ENCODE results near the gene PURA. TPM values are rescaled to one million over a fixed set of nuclear protein-coding genes. Genes with fewer than 3 reads are reported as not detected.

Gene PURA
- total and polyA plus RNA-seq, 12 donors = 3.2 to 27.7 (median 24.2) TPM

DNA sequence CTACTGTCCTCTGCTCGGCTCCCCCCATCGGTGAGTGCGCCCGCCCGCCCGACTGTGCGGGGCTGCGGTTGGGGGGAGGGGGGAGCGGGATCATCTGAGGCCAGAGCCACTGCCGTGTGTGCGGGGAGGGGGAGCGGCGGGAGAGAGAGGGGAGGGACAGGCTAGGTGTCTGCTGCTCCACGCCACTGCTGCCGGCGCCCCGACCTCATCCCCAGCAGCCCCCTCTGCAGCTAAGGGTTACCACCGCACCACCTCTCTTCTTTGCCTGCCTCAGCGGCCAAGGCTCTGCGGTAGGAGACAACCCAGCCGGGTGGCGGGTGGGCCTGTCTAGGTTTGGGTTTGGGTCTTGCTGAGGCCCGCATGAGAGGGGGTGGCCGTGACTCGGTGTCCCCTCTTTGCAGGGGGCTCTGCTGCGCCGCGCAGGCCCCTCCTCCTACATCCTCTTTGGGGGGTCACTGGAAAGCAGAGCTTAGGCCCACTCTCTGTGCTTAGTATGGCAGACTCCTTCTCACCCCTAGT is 670 bp upstream of the PURA start:
- ATAC-seq (peak in 7 of 8 donors; percentile 4 to 53 (median 16)), DNase-seq (peak in 1 of 2 donors; percentile 30)
- peaks cover 0 to 30% (median 0%) of the 10 kb centered on the region in 7 donors for H3K27me3 ChIP-seq
- peaks cover 3 to 83% (median 74%) of the 10 kb centered on the region in 9 donors for H3K4me1 ChIP-seq
- TF ChIP-seq, protein P1, sequence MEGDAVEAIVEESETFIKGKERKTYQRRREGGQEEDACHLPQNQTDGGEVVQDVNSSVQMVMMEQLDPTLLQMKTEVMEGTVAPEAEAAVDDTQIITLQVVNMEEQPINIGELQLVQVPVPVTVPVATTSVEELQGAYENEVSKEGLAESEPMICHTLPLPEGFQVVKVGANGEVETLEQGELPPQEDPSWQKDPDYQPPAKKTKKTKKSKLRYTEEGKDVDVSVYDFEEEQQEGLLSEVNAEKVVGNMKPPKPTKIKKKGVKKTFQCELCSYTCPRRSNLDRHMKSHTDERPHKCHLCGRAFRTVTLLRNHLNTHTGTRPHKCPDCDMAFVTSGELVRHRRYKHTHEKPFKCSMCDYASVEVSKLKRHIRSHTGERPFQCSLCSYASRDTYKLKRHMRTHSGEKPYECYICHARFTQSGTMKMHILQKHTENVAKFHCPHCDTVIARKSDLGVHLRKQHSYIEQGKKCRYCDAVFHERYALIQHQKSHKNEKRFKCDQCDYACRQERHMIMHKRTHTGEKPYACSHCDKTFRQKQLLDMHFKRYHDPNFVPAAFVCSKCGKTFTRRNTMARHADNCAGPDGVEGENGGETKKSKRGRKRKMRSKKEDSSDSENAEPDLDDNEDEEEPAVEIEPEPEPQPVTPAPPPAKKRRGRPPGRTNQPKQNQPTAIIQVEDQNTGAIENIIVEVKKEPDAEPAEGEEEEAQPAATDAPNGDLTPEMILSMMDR (IDR thresholded peaks at IDR 0.05) = no peak
- intact Hi-C loops (cut with DNase I) = no loop called here
- peak overlapping the region; percentile 74 to 95 (median 90) for H3K27ac ChIP-seq
- 1% methylated on average over 23 to 28 of the region's 28 CpGs for WGBS, 2 donors
- H3K9me3 ChIP-seq = no peaks in the 10 kb centered on the region
- H3K4me3 ChIP-seq = peak overlapping the region; percentile 55 to 89 (median 76)
- H3K36me3 ChIP-seq = no peaks in the 10 kb centered on the region

GRCh38 chr5:140114341-140115185 is 654 bp downstream of the PURA start:
- intact Hi-C loops (cut with DNase I) = loop anchor here in 1 of 10 donors (2.0 kb wide), 1 partner anchor 30 kb away; no protein-coding TSS in a partner anchor
- Histone ChIP-seq H3K36me3 (no peaks in the 10 kb centered on the region), H3K9me3 (no peaks in the 10 kb centered on the region), H3K4me1 (peaks cover 3 to 79% (median 69%) of the 10 kb centered on the region in 9 donors), H3K27me3 (peaks cover 0 to 17% (median 0%) of the 10 kb centered on the region in 7 donors), H3K4me3 (peak overlapping the region; percentile 55 to 89 (median 76)), H3K27ac (peak overlapping the region; percentile 74 to 95 (median 90))
- peak; percentile 46 to 70 for DNase-seq
- 3% methylated on average over 65 of the region's 65 CpGs for WGBS, 2 donors
- ATAC-seq = peak; percentile 26 to 77 (median 54)
- TF ChIP-seq, protein P1 (IDR thresholded peaks at IDR 0.05) = no peak

- no peaks in the 10 kb centered on the region for H3K36me3 ChIP-seq
- peaks cover 3 to 75% (median 65%) of the 10 kb centered on the region in 9 donors for H3K4me1 ChIP-seq
- intact Hi-C loops (cut with DNase I) = loop anchor here in 1 of 10 donors (2.0 kb wide), 1 partner anchor 30 kb away; no protein-coding TSS in a partner anchor
- H3K27ac ChIP-seq = peak overlapping the region in 7 of 10 donors; percentile 89 to 95 (median 91)
- DNase-seq (no peak), ATAC-seq (no peak)
- H3K4me3 ChIP-seq = peak overlapping the region in 9 of 10 donors; percentile 55 to 89 (median 77)
- TF ChIP-seq, protein P1 (IDR thresholded peaks at IDR 0.05) = no peak
- WGBS, 2 donors = 42 to 44% methylated on average over 1 of the region's 1 CpG
- H3K27me3 ChIP-seq = peaks cover 0 to 13% (median 0%) of the 10 kb centered on the region in 7 donors
- no peaks in the 10 kb centered on the region for H3K9me3 ChIP-seq
Measured at GRCh38 chr5:140115186-140115500, 1.2 kb downstream of the PURA start.

DNA sequence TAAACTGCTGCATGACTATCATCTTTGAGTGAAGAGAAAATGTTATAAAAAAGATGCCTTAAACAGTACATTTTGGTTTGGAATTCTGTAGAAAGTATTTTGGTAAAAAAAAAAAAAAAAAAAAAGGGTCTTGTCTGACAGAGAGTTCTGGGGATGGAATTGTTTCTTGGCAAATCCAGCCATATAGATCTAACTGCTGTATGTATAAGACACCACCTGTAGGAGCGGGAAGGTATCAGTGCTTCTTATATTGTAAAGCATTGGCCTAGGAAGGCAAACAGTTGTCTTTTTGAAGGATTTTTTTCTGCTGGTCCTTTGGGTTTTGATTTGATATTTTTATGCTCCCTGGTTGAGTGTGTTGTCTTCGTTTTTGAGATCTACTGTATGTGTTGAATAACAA is 2.8 kb downstream of the PURA start:
- H3K4me3 ChIP-seq = peak overlapping the region in 3 of 10 donors; percentile 73 to 80 (median 77)
- no peaks in the 10 kb centered on the region for H3K36me3 ChIP-seq
- TF ChIP-seq, protein P1 (IDR thresholded peaks at IDR 0.05) = no peak
- ATAC-seq (no peak), DNase-seq (no peak)
- intact Hi-C loops (cut with DNase I) = no loop called here
- H3K27me3 ChIP-seq = no peaks in the 10 kb centered on the region
- peaks cover 3 to 64% (median 62%) of the 10 kb centered on the region in 9 donors for H3K4me1 ChIP-seq
- WGBS, 2 donors = 67 to 79% methylated on average over 2 of the region's 2 CpGs
- H3K9me3 ChIP-seq = no peaks in the 10 kb centered on the region
- H3K27ac ChIP-seq = no peak overlapping the region
